CD1c-positive myeloid dendritic cell (primary cell): Measurements from ENCODE around the gene SDK1.

Experiments
- DNase-seq: peaks from one replicate; pipeline ENCODE4 v3.0.0-alpha.2; 2016; ENCODE audit errors: extremely low spot score

Gene SDK1

DNA sequence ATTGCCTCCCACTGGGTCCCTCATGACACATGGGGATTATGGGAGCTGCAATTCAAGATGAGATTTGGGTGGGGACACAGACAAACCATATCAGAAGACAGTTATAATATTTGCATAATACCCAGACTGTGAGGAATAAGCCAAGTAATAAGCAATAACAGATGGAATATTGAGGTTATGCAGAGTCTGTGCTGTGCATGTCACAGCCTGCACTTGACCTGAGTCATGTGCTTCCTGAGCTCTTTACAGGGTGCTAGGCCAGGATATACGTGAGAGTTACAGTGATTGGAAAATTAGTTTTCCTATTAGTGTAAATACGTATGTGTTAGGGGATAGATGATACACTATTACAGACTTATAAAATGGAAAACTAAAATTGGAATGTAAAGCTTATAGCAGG, 288.7 kb downstream of the SDK1 start:
- DNase-seq, result no peak

DNA sequence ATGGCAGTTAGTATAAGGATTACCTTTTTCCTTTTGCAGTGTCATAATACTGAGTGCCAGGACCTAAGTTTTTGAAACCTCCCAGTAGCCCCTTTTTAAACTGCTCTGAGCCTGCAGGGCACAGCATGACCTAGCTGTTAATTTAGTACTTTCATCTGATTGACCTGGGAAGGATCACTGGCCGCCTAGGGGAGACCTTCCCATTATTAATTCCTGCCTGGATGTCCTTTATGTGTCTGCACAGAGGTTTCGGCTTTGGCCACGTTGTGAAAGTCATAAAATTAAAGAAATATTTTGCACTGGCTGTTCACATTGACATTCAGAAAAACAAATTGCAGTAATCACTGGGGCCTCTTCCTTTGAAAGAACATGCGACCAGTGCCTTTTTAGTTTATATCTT, 290.2 kb downstream of the SDK1 start:
- DNase-seq, result no peak

DNA sequence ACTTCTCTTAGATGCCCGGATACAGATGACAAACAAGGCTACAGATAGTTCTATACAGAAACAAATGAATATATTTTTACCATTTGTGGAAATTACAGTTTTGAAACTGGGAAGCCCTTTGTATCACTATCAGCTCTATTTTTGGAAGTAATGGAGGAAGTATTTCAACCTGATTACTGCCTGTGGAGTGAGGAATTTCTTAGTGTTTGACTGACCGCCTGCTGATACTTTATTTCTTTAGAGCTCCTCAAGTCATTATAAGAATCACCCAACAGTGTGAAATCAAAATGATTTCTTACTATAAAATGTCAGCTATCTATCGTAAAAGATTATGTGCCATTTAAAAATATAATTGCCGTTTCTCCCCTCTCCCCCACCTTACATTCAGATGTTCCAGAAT, 290.9 kb downstream of the SDK1 start:
- DNase-seq, result no peak

DNA sequence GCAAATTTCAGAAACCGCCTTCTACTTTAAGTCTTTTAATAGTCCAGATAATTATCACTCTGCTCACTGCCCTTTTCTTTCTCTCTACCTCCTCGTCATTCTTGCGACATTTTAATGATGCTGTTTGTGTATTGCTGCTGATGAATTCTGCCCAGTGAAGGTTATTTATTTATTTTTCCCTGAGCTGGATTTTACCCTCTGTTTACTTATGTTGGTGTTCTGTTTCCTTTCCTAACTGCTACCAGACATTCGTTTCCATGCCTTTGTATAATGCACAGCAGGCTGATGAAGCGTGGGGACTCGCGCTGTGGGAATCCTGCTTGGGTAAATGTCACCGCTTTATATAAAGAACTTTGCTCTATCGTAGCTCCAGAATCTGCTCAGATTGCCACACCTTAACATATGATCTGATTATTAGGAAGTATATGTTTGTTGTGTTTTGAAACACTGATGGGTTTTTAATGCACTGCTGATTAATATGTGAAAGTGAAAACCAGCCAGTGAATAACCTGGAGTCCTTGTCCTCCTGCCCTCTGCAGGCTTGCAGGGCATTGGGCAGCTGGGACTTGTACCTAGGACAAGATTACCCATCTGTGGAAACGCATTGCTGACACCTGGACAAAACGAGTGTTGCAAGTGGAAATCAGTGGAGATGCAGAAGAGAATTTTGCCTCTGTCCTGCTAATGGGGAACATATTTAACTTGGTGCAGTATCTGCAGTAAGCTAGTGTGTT, 291.5 kb downstream of the SDK1 start:
- no peak for DNase-seq

DNA sequence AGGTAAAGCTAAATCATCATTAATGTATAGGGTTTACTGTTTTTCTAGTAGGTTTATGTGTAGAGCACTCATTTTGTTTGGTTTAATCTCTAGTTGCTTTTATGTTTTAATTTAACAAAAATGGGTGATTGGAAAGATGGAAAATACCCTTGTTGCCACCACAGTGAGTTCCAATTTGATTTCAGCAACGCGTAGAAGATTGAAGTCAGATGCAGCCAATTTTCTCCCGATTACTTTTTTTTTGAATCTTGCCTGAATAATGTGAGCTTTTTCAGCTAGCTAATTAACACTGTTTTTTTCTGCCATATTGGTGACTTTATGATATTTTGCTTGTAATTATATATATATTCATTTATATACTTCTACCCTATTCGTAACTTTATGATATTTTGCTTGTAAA, 293.8 kb downstream of the SDK1 start:
- DNase-seq, result no peak

DNA sequence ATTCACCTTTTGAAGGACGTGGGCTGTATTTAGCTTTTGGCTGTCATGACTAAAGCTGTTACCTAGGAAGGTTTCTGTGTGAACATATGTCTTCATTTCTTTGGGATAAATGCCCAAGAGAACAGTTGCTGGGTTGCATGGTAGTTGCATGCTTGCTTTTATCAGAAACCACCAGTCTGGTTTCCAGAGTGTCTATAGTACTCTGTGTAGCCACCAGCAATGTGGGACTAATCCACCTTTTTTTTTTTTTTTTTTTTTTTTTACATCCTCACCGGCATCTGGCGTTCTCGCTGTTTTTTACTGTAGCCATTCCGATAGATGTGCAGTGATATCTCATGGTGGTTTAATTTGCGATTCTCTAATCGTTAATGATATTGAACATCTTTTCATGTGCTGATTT, 297.8 kb downstream of the SDK1 start:
- no peak for DNase-seq

DNA sequence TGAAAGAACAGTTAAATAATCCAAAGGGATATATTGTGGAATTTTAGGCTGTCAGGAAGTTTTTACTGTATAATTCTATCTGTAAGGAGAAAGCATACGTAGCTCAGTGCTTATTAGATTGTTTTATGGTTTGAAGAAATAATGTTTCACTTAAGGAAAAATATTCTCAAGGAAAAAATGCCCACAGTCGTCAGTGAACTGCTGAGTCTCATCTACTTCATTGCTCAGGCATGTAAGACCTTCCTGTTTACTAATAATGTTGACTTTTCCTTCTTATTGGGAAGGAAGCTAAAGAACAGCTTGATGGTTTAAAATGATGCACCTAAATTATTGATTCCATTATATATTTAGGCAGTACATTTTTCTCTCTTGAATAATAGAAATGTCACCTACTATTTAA, 304.2 kb downstream of the SDK1 start:
- DNase-seq, result no peak

DNA sequence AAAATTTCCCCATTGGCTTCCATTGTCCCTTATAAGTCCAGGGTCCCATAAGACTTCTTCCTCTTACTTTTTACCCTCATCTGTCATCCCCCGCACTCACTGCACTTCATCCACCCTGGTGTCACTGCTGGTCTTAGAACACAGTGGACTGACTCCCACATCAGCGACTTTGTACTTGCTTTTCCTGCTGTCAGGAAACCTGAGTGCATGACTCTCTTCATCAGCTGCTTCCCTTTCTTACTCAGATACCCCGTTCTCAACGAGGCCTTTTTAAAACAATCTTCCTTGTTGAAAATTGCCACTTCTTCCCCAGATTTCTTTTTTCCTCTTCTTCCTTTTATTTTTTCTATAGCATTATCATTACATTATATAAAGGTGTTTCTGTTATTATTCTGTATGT, 305.4 kb downstream of the SDK1 start:
- DNase-seq, result no peak

DNA sequence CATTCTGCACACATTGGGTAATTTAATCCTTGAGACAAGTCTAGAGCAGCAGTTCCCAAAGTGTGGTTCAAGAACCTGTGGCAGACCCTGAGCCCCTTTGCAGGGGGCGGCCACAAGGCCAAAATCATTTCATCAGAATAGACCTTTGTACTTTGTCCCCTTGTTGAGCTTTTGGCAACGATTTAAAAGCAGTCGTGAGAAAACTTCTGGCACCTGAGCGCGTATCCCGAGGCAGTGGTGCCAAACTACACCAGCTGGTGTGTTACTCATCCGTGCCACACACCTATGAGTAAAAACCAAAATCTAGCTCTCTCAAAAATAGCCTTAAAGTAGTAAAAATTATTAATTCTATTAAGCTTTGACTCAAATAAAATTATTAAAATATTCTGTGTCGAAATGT, 306.8 kb downstream of the SDK1 start:
- DNase-seq, result no peak

DNA sequence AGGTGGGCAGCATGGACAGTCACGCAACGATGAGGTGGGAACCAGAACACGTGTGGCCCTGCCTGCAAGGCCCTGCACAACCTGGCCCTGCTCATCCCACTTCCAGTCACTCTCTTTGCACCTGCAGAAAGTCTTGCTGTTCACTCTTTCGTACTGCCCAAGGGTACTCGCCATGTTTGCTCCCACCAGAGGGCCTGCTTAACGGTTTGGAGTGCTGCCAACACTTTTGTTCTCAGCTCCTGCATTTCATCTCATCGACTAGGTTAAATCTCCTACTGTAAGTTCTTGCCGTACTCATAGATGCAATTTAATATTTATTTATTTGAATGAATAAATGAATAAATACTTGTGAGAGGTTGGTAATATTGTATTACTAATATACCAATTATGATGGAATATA, 315.3 kb downstream of the SDK1 start:
- no peak for DNase-seq

DNA sequence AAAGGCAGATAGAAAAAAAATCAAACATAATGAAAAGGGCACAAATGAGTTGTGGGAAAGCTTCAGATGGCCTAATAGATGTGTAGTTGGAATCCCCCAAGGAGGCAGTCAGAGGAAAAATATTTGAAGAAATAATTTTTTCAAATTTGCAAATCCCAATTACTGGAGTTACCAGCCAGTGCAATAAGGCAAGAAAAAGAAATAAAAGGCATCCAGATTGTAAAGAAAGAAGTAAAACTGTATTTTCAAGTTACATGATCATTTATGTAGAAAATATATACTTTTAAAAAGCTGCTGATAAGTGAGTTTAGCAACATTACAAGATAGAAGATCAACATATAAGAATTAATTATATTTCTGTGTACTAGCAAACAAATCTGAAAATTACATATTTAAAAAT, 329.0 kb downstream of the SDK1 start:
- DNase-seq, result no peak

DNA sequence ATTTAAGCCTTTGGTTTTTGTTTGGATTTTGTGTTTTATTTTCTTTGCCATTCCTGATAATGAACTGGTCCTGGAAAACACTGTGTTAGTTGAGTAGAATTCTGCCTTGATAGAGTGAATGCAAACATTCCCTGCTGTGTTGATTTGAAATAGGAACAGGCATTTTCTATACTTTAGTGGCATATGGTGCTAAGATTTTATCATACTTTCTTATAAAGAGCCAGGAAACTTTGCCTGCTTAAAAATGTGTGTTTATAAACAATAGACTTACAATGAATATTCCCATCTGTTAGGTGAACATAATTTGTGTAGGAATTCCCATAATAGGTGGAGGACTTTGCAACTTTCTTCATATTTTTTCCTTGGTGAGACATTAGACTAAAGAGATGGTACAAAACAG, 333.3 kb downstream of the SDK1 start:
- no peak for DNase-seq

DNA sequence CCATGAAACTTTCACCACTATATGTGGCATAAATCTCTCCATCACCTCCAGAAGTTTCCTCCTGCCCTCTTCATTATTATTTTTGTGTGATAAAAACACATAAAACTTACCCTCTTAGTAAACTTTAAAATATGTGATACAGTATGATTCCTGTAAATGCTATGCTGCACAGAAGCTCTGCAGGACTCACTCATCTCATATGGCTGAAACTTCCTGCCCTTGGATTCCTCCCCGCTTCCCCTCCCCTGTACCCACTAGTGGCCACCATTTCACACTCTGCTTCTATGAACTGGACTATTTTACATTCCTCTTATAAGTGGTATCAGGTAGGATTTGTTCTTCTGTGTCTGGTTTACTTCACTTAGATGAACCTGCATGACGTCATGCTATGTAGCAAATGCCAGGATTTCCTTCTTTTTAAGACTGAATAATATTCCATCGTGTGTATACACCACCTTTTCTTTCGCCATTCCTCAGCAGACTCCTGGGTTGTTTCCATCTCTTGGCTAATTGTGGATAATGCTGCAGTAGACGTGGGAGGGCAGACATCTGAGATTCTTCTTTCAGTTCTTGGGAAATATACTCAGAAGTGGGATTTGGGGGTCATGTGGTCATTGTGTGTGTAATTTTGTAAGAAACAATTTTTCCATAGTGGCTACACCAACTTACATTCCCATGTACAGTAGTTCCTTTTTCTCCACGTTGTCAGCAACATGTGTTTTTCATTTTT, 335.2 kb downstream of the SDK1 start:
- no peak for DNase-seq

DNA sequence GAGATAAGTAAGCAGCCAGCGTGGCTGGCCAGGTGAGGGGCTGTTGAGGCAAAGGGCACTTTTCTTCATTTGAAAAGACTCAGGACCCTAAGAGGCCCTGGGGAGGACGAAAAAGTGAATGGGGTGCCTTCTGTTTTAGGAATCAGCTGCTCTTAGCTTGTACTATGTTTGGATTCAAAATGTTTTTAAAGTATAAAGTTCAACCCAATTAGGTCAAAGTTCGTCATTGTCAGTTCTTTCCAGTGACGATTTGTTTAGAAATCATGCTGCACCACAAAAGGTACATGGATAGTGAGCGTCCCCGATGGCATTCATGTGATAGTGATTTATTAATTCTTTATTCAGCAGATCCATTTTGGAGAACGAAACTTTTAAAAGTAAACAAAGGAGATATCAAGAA, 338.2 kb downstream of the SDK1 start:
- DNase-seq, result no peak

DNA sequence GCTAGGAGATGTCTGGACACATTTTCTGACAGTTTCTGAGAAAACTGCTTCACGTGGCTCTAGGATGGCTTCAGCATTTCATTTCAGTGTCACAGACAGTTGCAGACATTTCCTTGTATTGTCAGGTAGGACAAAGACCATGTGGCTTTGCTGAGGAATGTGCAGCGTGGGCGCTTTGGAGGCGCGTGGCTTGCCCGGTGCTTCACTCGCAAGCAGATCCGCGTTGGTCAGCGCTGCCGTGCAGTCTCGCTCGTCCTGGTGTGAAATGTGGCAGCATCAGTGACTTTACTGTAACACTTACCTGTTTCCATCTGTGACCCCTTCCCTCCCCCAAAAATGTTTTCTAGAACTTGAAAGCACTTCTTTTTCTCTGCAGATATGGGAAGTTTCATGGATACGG, 340.5 kb downstream of the SDK1 start:
- DNase-seq, result no peak

DNA sequence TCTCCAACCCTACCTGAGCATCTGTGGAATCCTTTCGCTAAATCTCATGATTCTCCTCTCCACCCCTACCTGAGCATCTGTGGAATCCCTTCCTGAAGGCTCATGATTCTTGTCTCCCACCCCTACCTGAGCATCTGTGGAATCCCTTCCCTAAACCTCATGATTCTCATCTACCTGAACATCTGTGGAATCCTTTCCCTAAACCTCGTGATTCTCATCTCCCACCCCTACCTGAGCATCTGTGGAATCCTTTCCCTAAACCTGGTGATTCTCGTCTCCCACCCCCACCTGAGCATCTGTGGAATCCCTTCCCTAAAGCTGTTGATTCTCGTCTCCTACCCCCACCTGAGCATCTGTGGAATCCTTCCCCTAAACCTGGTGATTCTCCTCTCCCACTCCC, 342.0 kb downstream of the SDK1 start:
- DNase-seq, result no peak

DNA sequence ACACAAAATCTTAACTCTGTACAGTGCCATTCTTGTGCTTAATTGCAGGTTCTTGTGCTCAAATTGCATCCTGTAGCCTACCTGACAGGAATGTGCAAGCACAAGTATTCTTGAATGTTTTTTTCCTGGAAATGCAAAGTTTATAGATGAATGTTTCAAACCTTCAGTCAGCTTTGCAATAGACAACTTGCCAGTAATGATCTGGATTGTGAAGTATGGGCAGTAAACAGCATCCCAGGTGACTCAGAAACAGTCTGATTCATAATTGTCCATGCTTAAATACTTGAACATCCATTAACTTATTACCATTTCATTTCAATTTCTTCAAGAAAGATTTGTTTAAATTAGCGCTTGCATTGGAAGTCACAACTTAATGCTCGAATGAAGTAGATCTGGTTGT, 347.2 kb downstream of the SDK1 start:
- DNase-seq, result no peak

DNA sequence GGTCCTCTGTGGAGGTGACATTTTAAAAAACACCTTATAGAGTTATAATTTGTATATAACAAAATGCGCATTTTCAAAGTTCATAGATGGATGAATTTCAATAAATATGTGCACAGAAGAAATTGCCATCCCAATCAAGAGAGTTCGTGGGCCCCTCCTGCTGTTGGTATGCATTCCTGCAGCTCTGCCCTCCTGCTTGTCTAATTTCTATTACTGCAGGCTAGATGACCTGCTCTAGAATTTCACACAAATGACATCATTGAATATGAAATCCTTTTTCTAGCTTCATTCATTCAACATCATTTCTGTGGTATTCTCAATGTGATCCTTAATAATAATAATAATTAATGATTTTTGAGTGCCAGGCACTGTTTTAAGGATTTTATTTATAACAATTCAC, 348.2 kb downstream of the SDK1 start:
- no peak for DNase-seq

DNA sequence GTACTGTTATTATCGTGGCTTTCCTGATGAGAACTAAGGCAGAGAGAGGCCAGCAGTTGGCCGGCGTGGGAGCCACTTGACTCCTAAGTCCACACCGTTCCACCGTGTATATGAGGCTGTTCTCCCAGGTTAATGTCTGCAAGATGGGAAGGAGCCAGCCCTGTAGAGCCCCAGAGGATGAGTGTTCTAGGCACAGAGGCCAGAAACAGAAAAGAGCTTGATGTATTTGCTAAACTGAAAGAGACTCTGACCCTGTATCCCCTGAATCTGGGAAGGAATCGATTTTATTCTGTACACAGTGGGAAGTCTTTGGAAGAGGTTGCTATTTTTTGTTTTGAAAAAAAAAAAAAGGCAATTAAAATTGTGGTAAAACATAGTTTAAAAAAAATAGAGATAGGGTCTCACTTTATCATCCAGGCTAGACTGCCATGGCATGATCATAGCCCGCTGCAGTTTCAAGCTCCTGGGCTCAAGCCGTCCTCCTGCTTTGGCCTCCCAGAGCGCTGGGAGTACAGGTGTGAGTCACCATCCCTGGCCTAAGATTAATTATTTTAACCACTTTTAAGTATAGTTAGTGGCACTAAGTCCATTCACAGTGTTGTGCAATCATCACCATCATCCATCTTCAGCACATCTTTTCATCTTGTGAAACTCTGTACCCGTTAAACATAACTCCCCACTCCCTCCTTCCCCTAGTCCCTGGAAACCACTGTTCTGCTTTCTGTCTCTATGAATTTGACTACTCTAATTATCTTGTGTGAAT, 348.8 kb downstream of the SDK1 start:
- no peak for DNase-seq

DNA sequence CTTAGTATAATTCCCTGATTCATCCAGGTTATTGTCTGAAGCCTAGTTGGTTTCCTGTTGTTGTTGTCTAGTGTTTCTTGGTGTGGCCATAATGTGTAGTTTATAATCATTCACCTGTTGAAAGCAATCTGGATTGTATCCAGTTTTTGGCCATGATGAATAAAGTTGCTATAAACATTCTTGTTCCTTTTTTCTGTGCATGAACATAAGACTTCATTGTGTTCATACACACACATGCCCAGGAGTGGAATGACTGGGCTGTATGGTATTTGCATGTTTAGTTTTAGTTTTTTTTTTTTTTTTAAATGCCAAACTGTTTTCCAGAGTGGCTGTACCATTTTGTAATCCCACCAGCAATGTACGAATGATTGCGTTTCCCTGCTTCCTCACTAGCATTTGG, 349.8 kb downstream of the SDK1 start:
- DNase-seq, result no peak

DNA sequence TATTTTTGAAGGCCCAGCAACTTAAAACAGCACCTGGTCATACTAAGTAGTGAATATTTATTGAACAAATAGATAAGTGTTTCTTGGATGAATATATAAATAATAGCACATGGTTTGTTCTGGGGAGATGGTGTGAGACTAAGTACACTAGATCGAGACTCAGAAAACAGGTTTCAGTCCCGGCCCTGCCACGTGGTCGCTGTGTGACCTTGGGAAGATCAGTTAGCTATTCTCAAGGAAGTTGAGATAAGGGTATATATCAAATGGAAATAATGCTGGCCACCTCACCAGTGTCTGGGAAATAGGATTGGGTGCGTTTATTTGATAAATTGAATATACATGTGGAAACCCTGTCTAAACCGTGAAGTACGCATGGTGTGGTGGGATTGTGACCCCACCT, 354.6 kb downstream of the SDK1 start:
- DNase-seq, result no peak

DNA sequence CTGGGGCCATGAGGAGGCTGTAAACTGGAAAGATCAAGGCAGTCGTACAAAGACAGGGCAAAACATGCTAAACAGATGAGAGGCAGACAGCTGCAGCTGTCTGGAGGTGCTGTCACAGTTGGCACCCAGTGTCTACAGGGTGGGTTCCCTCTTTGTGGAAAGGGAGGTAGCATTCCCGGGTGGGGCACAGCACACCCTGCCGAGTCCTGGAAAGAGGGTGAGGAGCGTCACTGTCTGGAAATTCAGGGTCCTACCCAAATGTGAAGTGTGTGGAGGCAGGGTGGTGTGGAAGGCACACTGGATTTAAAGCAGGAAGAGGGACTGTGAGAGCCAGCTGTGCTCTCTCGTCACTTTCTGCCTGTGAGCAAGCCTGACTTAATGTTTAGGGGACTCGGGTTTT, 356.2 kb downstream of the SDK1 start:
- DNase-seq, result no peak

DNA sequence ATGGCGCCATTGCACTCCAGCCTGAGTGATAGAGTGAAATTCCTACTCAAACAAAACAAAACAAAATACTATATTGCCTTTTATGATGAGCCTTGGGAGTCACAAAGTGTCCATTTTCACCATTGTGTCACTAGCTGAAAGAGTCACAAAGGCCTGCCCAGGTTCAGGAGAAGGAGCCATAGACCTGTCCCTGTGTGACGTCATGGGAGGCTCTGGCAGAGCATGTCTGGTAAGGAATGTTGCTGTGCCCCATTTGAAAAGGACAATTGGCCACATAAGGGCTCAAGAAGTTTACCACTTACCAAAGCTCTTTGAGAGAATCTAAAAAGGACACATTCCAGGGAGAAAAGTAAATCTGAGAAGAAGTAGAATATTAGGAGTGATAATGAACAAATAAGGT, 367.7 kb downstream of the SDK1 start:
- no peak for DNase-seq
